Activated naive CD8-positive, alpha-beta T cell treated with anti-CD3 and anti-CD28 coated beads for 36 hours (primary cell): Measurements from ENCODE around the gene KRT16. TPM values are rescaled to one million over a fixed set of nuclear protein-coding genes. Genes with fewer than 3 reads are reported as not detected.
"Not testable (repeated sequence)": the region's sequence is repeated elsewhere in the genome, so short reads cannot be mapped to it uniquely, and the experiment has no call there.

Experiments used
- DNase-seq: peaks from one replicate; pipeline ENCODE4 v3.0.0; 2021
- H3K27ac Mint-ChIP-seq: one replicate; pipeline ENCODE4 v1.8.0; 2022; ENCODE audit warnings: mild to moderate bottlenecking, moderate library complexity, mixed read lengths
- H3K27me3 Mint-ChIP-seq: one replicate; pipeline ENCODE4 v1.8.0; 2022; ENCODE audit warnings: mild to moderate bottlenecking, mixed read lengths
- H3K36me3 Mint-ChIP-seq: one replicate; pipeline ENCODE4 v1.8.0; 2021; ENCODE audit warnings: mild to moderate bottlenecking, mixed read lengths
- H3K4me1 Mint-ChIP-seq: one replicate; pipeline ENCODE4 v1.8.0; 2021; ENCODE audit warnings: mixed read lengths
- H3K4me3 Mint-ChIP-seq: one replicate; pipeline ENCODE4 v1.8.0; 2022; ENCODE audit warnings: mild to moderate bottlenecking, moderate library complexity, mixed read lengths
- H3K9me3 Mint-ChIP-seq: one replicate; pipeline ENCODE4 v1.8.0; 2022; ENCODE audit warnings: mixed read lengths
- total RNA-seq, 2 experiments: library from RNA; stranded (reverse); gene quantifications; one replicate each; pipeline ENCODE4 v1.2.3, GENCODE V29; 2021

Gene KRT16
- total RNA-seq, 2 experiments from 2014 or later, result not detected

GRCh38 chr17:41592601-41593305, 19.8 kb downstream of the KRT16 start:
- Mint-ChIP-seq H3K27ac (no peak overlapping the region), H3K36me3 (no peaks in the 10 kb centered on the region), H3K27me3 (no peaks in the 10 kb centered on the region), H3K4me1 (no peaks in the 10 kb centered on the region), H3K4me3 (no peak overlapping the region), H3K9me3 (peaks cover under 1% of the 10 kb centered on the region)
- DNase-seq, result no peak

GRCh38 chr17:41589301-41589700, 23.3 kb downstream of the KRT16 start:
- Mint-ChIP-seq H3K27ac (no peak overlapping the region), H3K9me3 (no peaks in the 10 kb centered on the region), H3K4me1 (no peaks in the 10 kb centered on the region), H3K36me3 (no peaks in the 10 kb centered on the region), H3K4me3 (no peak overlapping the region), H3K27me3 (no peaks in the 10 kb centered on the region)
- DNase-seq, result no peak

- H3K27ac Mint-ChIP-seq, result no peak overlapping the region
- no peaks in the 10 kb centered on the region for H3K36me3 Mint-ChIP-seq
- no peaks in the 10 kb centered on the region for H3K27me3 Mint-ChIP-seq
- DNase-seq, result no peak
- no peaks in the 10 kb centered on the region for H3K4me1 Mint-ChIP-seq
- H3K4me3 Mint-ChIP-seq, result no peak overlapping the region
- no peaks in the 10 kb centered on the region for H3K9me3 Mint-ChIP-seq
Measured at GRCh38 chr17:41588126-41588810, 24.3 kb downstream of the KRT16 start.

GRCh38 chr17:41586863-41587495, 25.6 kb downstream of the KRT16 start, which contains the start of gene KRT14:
KRT14 (minus strand) TSS chr17:41586895; CDS start chr17:41586834, 61 bp downstream.
- no peak for DNase-seq
- Mint-ChIP-seq H3K4me3 (no peak within 1 kb of the TSS), H3K36me3 (no peaks in the 10 kb centered on the region), H3K27ac (no peak within 1 kb of the TSS), H3K9me3 (no peaks in the 10 kb centered on the region), H3K4me1 (no peaks in the 10 kb centered on the region), H3K27me3 (no peaks in the 10 kb centered on the region)

- Mint-ChIP-seq H3K27ac (no peak overlapping the region), H3K36me3 (no peaks in the 10 kb centered on the region), H3K27me3 (peaks cover 12% of the 10 kb centered on the region)
Measured at GRCh38 chr17:41585301-41586056, 27.1 kb downstream of the KRT16 start.

GRCh38 chr17:41584331-41584927, 28.1 kb downstream of the KRT16 start:
- H3K27ac Mint-ChIP-seq, DNase-seq, H3K4me3 Mint-ChIP-seq, H3K36me3 Mint-ChIP-seq, H3K4me1 Mint-ChIP-seq, H3K9me3 Mint-ChIP-seq: not testable (repeated sequence)
- peaks cover 23% of the 10 kb centered on the region for H3K27me3 Mint-ChIP-seq

More at GRCh38 chr17:41585301-41586056, 27.1 kb downstream of the KRT16 start:
- Mint-ChIP-seq H3K9me3 (no peaks in the 10 kb centered on the region), H3K4me3 (no peak overlapping the region), H3K4me1 (no peaks in the 10 kb centered on the region)
- no peak for DNase-seq

- H3K27ac Mint-ChIP-seq, result no peak overlapping the region
- H3K4me3 Mint-ChIP-seq, result no peak overlapping the region
- H3K4me1 Mint-ChIP-seq, result no peaks in the 10 kb centered on the region
- no peaks in the 10 kb centered on the region for H3K36me3 Mint-ChIP-seq
- no peak for DNase-seq
- H3K27me3 Mint-ChIP-seq, result peaks cover 33% of the 10 kb centered on the region
- no peaks in the 10 kb centered on the region for H3K9me3 Mint-ChIP-seq
Measured at GRCh38 chr17:41583137-41584127, 29.1 kb downstream of the KRT16 start.

GRCh38 chr17:41582061-41582968, 30.3 kb downstream of the KRT16 start:
- peaks cover 43% of the 10 kb centered on the region for H3K27me3 Mint-ChIP-seq
- not testable (repeated sequence) for H3K4me1 Mint-ChIP-seq

GRCh38 chr17:41581366-41582060, 31.1 kb downstream of the KRT16 start:
- no peaks in the 10 kb centered on the region for H3K36me3 Mint-ChIP-seq

More at GRCh38 chr17:41582061-41582968, 30.3 kb downstream of the KRT16 start:
- H3K36me3 Mint-ChIP-seq, H3K27ac Mint-ChIP-seq, H3K4me3 Mint-ChIP-seq, H3K9me3 Mint-ChIP-seq, DNase-seq: not testable (repeated sequence)

GRCh38 chr17:41580687-41581365, 31.7 kb downstream of the KRT16 start:
- no peak for DNase-seq
- H3K9me3 Mint-ChIP-seq, result no peaks in the 10 kb centered on the region
- H3K27me3 Mint-ChIP-seq, result peaks cover 53% of the 10 kb centered on the region
- H3K4me1 Mint-ChIP-seq, result no peaks in the 10 kb centered on the region
- H3K27ac Mint-ChIP-seq, result no peak overlapping the region
- no peaks in the 10 kb centered on the region for H3K36me3 Mint-ChIP-seq
- no peak overlapping the region for H3K4me3 Mint-ChIP-seq

More at GRCh38 chr17:41581366-41582060, 31.1 kb downstream of the KRT16 start:
- peaks cover 48% of the 10 kb centered on the region for H3K27me3 Mint-ChIP-seq
- DNase-seq, result no peak
- H3K4me1 Mint-ChIP-seq, result no peaks in the 10 kb centered on the region
- H3K4me3 Mint-ChIP-seq, result no peak overlapping the region
- no peaks in the 10 kb centered on the region for H3K9me3 Mint-ChIP-seq
- H3K27ac Mint-ChIP-seq, result no peak overlapping the region

- no peak overlapping the region for H3K27ac Mint-ChIP-seq
- H3K9me3 Mint-ChIP-seq, result no peaks in the 10 kb centered on the region
- DNase-seq, result no peak
- H3K27me3 Mint-ChIP-seq, result peaks cover 57% of the 10 kb centered on the region
- H3K4me1 Mint-ChIP-seq, result no peaks in the 10 kb centered on the region
- no peaks in the 10 kb centered on the region for H3K36me3 Mint-ChIP-seq
- H3K4me3 Mint-ChIP-seq, result no peak overlapping the region
Measured at GRCh38 chr17:41580244-41580575, 32.4 kb downstream of the KRT16 start.
